Measurements from ENCODE around the gene SLC9A9. TPM values are rescaled to one million over a fixed set of nuclear protein-coding genes. Genes with fewer than 3 reads are reported as not detected.

Gene SLC9A9
- total RNA-seq, 1 experiment from 2014 or later = not detected

DNA sequence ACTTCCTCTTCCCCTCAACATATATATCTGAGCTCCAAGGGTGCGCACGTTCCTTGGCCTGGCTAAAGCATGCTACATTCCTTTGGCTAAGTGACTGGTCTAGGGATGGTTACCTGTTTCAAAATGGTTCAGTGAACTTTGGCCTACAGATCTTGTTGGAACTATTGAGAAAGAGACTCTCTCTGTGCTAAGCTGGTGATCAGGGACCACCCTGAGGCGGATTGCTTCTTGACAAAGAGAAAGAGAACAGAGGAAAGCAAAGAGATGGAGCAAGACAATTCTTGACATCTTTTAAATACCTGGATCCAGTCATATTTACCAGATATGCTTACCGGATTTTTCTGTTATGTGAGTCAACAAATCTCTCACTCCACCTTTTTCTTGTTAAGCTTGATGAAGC lies 605.6 kb downstream of the SLC9A9 start:
- Histone ChIP-seq H3K36me3 (ENCODE audit: control insufficient read depth, insufficient read depth, low read length) (no peaks in the 10 kb centered on the region), H3K4me3 (ENCODE audit: low read depth, low read length) (no peak overlapping the region), H3K27me3 (replicated peaks; ENCODE audit: control insufficient read depth, insufficient read depth, low read length) (no peaks in the 10 kb centered on the region), H3K9me3 (no peaks in the 10 kb centered on the region), H3K4me1 (no peaks in the 10 kb centered on the region)
- no peak for DNase-seq
- TF ChIP-seq, protein P1, sequence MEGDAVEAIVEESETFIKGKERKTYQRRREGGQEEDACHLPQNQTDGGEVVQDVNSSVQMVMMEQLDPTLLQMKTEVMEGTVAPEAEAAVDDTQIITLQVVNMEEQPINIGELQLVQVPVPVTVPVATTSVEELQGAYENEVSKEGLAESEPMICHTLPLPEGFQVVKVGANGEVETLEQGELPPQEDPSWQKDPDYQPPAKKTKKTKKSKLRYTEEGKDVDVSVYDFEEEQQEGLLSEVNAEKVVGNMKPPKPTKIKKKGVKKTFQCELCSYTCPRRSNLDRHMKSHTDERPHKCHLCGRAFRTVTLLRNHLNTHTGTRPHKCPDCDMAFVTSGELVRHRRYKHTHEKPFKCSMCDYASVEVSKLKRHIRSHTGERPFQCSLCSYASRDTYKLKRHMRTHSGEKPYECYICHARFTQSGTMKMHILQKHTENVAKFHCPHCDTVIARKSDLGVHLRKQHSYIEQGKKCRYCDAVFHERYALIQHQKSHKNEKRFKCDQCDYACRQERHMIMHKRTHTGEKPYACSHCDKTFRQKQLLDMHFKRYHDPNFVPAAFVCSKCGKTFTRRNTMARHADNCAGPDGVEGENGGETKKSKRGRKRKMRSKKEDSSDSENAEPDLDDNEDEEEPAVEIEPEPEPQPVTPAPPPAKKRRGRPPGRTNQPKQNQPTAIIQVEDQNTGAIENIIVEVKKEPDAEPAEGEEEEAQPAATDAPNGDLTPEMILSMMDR (IDR thresholded peaks at IDR 0.05; ENCODE audit: insufficient read depth in 1 of 2, low read depth in 1 of 2, low read length in 1 of 2, severe bottlenecking in 1 of 2, unreplicated experiment in 1 of 2) = no peak
- POLR2A ChIA-PET = no interaction called here
- Mint-ChIP-seq H3K4me3 (ENCODE audit: unreplicated experiment) (no peak overlapping the region), H3K9me3 (ENCODE audit: unreplicated experiment) (no peaks in the 10 kb centered on the region), H3K27me3 (ENCODE audit: insufficient read depth, unreplicated experiment) (peaks cover 12% of the 10 kb centered on the region), H3K27ac (ENCODE audit: unreplicated experiment) (no peak overlapping the region), H3K36me3 (ENCODE audit: insufficient read depth, unreplicated experiment) (no peaks in the 10 kb centered on the region), H3K4me1 (ENCODE audit: low read depth, unreplicated experiment) (no peaks in the 10 kb centered on the region)
- no TSS peak for BruUV-seq (replicated peaks)
- intact Hi-C loops (cut with micrococcal nuclease; ENCODE audit: unreplicated experiment) = no loop called here
- CTCF ChIA-PET = no interaction called here

DNA sequence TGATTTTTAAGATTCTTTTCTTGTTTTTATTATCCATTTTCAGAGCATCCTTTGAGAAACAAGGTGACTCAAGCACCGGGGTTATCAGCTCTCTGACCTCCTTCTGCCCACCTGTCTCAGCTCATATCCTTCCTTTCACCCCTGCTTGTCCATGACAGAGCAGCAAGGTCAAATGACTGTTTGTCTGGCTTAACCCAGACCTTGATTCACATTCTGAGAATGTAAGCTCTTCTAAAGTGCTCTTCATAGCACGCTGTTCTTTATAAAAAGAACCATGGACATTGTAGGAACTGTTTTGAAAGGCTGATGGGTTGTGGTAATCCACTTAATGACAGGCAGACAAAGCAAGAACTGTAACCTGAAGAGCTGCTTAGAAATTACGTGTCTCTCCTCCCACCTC lies 606.2 kb downstream of the SLC9A9 start:
- H3K4me1 Mint-ChIP-seq (ENCODE audit: low read depth, unreplicated experiment) = no peaks in the 10 kb centered on the region
- CTCF ChIA-PET = no interaction called here

DNA sequence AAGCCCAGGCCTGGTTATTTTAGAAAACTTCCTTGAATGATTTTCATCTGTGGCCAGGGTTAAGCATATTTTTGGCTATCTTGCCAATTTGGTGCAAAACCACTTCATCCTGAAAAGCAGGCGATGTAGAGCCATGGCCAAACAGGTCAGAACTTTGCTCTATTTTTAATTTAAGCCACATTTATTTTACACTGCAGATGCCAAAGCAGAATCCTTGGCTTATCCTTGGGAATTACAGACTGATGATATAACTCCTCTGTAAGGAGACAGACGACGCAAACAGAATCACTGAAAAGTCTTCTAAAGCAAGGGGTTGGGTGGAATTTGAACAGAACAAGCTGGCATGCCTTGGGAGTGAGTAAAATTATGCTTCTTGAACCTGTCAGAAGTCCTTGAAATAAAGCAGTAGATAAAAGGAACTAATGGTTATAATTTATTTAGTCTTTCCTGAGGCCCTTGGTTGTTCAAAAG lies 606.8 kb downstream of the SLC9A9 start:
- ChIA-PET CTCF (no interaction called here), POLR2A (no interaction called here)
- DNase-seq = no peak
- Mint-ChIP-seq H3K4me1 (ENCODE audit: low read depth, unreplicated experiment) (no peaks in the 10 kb centered on the region), H3K27ac (ENCODE audit: unreplicated experiment) (no peak overlapping the region), H3K27me3 (ENCODE audit: insufficient read depth, unreplicated experiment) (peaks cover 12% of the 10 kb centered on the region), H3K9me3 (ENCODE audit: unreplicated experiment) (no peaks in the 10 kb centered on the region), H3K36me3 (ENCODE audit: insufficient read depth, unreplicated experiment) (no peaks in the 10 kb centered on the region), H3K4me3 (ENCODE audit: unreplicated experiment) (no peak overlapping the region)
- TF ChIP-seq, protein P1 (IDR thresholded peaks at IDR 0.05; ENCODE audit: insufficient read depth in 1 of 2, low read depth in 1 of 2, low read length in 1 of 2, severe bottlenecking in 1 of 2, unreplicated experiment in 1 of 2) = no peak
- Histone ChIP-seq H3K9me3 (no peaks in the 10 kb centered on the region), H3K36me3 (ENCODE audit: control insufficient read depth, insufficient read depth, low read length) (no peaks in the 10 kb centered on the region), H3K4me3 (ENCODE audit: low read depth, low read length) (no peak overlapping the region), H3K27me3 (replicated peaks; ENCODE audit: control insufficient read depth, insufficient read depth, low read length) (no peaks in the 10 kb centered on the region), H3K4me1 (no peaks in the 10 kb centered on the region)
- no TSS peak for BruUV-seq (replicated peaks)
- intact Hi-C loops (cut with micrococcal nuclease; ENCODE audit: unreplicated experiment) = no loop called here

More for the DNA sequence above, 606.2 kb downstream of the SLC9A9 start:
- H3K4me3 ChIP-seq (ENCODE audit: low read depth, low read length) = no peak overlapping the region
- POLR2A ChIA-PET = no interaction called here
- no peaks in the 10 kb centered on the region for H3K9me3 Mint-ChIP-seq (ENCODE audit: unreplicated experiment)
- TF ChIP-seq, protein P1 (IDR thresholded peaks at IDR 0.05; ENCODE audit: insufficient read depth in 1 of 2, low read depth in 1 of 2, low read length in 1 of 2, severe bottlenecking in 1 of 2, unreplicated experiment in 1 of 2) = no peak
- no peaks in the 10 kb centered on the region for H3K9me3 ChIP-seq
- H3K27ac Mint-ChIP-seq (ENCODE audit: unreplicated experiment) = no peak overlapping the region
- no peaks in the 10 kb centered on the region for H3K36me3 ChIP-seq (ENCODE audit: control insufficient read depth, insufficient read depth, low read length)
- H3K27me3 ChIP-seq (replicated peaks; ENCODE audit: control insufficient read depth, insufficient read depth, low read length) = no peaks in the 10 kb centered on the region
- H3K4me1 ChIP-seq = no peaks in the 10 kb centered on the region
- no peak overlapping the region for H3K4me3 Mint-ChIP-seq (ENCODE audit: unreplicated experiment)
- H3K27me3 Mint-ChIP-seq (ENCODE audit: insufficient read depth, unreplicated experiment) = peaks cover 12% of the 10 kb centered on the region
- no peaks in the 10 kb centered on the region for H3K36me3 Mint-ChIP-seq (ENCODE audit: insufficient read depth, unreplicated experiment)
- BruUV-seq (replicated peaks) = no TSS peak
- DNase-seq = no peak
- intact Hi-C loops (cut with micrococcal nuclease; ENCODE audit: unreplicated experiment) = no loop called here
